Ascending aorta (tissue), 2 donors: ENCODE data around the gene TUBA4B. TPM values are rescaled to one million over a fixed set of nuclear protein-coding genes. Genes with fewer than 3 reads are reported as not detected.
A peak's percentile ranks its signal among the peaks of the same experiment; 100 is the strongest.

ENCODE experiments used
- DNase-seq, 2 donors: peaks; one replicate each; pipeline ENCODE4 v3.0.0-alpha.2; 2019; ENCODE audit warnings: low spot score in 2 of 2
- H3K27ac ChIP-seq, 2 donors: fragments of 200-600 bp; sonication (generic); one replicate each; pipeline ENCODE4 v1.5.1; 2016 to 2017; ENCODE audit warnings: mild to moderate bottlenecking in 1 of 2
- H3K27me3 ChIP-seq: fragments of 200-600 bp; sonication (generic); one replicate; pipeline ENCODE4 v1.5.1; 2017
- H3K36me3 ChIP-seq, 2 donors: fragments of 200-600 bp; sonication (generic); one replicate each; pipeline ENCODE4 v1.5.1; 2016
- H3K4me1 ChIP-seq, 2 donors: fragments of 200-600 bp; sonication (generic); one replicate each; pipeline ENCODE4 v1.5.1; 2016 to 2017; ENCODE audit warnings: mild to moderate bottlenecking in 1 of 2
- H3K4me3 ChIP-seq, 2 donors: fragments of 200-600 bp; sonication (generic); one replicate each; pipeline ENCODE4 v1.5.1; 2016 to 2017; ENCODE audit warnings: mild to moderate bottlenecking in 1 of 2
- H3K9me3 ChIP-seq, 2 donors: fragments of 200-600 bp; sonication (generic); one replicate each; pipeline ENCODE4 v1.5.1; 2016
- intact Hi-C: fragments of 100-400 bp; cut with DNase I; formaldehyde crosslinking; loops from one replicate; pipeline ENCODE4 v1.15.1; 2023
- total RNA-seq: library from RNA; depleted of rRNA; stranded (reverse); fragments of >200 nt; gene quantifications from one replicate; pipeline ENCODE4 v1.1.0, GENCODE V29; 2016
- TF ChIP-seq, protein P1 (sequence below), 3 experiments: fragments of 200-600 bp in 2 of 3; fragments of 450-650 bp in 1 of 3; sonication (generic) in 2 of 3; IDR thresholded peaks; one replicate each; pipeline ENCODE4 v1.5.1; 2016 to 2019; ENCODE audit warnings: antibody characterized with exemption in 3 of 3, mild to moderate bottlenecking in 1 of 3, moderate library complexity in 1 of 3

The TUBA4B gene
- total RNA-seq: not detected

DNA sequence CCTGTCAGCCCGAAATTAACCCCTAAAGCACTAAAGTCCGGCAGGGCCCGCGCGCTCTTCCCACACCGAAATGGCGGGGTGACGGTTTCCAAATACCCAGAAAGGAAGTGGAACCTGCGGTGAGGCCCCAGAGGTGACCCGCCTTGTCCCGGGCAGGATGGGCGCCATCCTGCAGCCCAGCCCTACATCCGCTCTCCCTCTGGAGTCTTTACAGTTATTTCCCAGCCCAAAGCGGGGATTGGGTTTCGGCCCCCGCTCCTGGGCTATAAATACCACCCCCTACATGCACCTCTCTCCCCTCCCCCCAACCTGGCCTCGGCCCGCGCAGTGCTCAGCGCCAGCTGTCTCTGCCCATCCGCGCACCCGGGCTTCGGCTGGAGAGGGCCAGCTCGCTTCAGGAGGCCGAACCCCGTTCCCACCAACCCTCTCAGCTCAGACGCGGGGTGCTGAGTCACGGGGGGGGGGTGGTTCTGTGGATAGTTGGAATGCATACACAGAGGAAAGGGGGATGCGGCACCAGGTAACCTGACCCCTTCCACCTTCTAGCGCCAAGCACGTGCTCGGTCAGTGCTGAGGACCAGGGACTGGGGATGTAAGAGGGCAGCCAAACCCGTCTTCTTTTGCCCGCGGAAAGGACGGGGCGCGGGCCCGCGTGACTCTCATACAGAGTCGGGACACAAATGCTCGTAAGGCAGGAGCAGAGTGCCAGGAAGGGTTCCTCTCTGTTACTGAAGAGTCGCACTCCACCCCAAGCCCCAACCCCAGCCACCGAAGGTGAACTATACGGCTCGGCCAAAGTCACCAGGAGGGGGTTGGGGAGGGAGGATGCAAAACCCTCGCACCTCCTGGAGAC, at the start of gene TUBA4B:
TSS of gene TUBA4B (plus strand) at position 344 of the 853 bp plus-strand sequence. CDS start at position 509, 165 bp downstream.
- Histone ChIP-seq H3K36me3 (peaks cover 4 to 20% of the 10 kb centered on the region in 2 donors), H3K27ac (peak within 1 kb of the TSS; percentile 96 to 99), H3K27me3 (no peaks in the 10 kb centered on the region), H3K9me3 (no peaks in the 10 kb centered on the region), H3K4me1 (peaks cover 24 to 47% of the 10 kb centered on the region in 2 donors), H3K4me3 (peak within 1 kb of the TSS; percentile 70 to 73)
- peak; percentile 29 to 78 for DNase-seq
- TF ChIP-seq, protein P1, sequence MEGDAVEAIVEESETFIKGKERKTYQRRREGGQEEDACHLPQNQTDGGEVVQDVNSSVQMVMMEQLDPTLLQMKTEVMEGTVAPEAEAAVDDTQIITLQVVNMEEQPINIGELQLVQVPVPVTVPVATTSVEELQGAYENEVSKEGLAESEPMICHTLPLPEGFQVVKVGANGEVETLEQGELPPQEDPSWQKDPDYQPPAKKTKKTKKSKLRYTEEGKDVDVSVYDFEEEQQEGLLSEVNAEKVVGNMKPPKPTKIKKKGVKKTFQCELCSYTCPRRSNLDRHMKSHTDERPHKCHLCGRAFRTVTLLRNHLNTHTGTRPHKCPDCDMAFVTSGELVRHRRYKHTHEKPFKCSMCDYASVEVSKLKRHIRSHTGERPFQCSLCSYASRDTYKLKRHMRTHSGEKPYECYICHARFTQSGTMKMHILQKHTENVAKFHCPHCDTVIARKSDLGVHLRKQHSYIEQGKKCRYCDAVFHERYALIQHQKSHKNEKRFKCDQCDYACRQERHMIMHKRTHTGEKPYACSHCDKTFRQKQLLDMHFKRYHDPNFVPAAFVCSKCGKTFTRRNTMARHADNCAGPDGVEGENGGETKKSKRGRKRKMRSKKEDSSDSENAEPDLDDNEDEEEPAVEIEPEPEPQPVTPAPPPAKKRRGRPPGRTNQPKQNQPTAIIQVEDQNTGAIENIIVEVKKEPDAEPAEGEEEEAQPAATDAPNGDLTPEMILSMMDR (IDR thresholded peaks at IDR 0.05): no peak
- intact Hi-C loops: loop anchor here (2.0 kb wide), 1 partner anchor 76 kb away; the partner anchor contains the start of gene CNPPD1

DNA sequence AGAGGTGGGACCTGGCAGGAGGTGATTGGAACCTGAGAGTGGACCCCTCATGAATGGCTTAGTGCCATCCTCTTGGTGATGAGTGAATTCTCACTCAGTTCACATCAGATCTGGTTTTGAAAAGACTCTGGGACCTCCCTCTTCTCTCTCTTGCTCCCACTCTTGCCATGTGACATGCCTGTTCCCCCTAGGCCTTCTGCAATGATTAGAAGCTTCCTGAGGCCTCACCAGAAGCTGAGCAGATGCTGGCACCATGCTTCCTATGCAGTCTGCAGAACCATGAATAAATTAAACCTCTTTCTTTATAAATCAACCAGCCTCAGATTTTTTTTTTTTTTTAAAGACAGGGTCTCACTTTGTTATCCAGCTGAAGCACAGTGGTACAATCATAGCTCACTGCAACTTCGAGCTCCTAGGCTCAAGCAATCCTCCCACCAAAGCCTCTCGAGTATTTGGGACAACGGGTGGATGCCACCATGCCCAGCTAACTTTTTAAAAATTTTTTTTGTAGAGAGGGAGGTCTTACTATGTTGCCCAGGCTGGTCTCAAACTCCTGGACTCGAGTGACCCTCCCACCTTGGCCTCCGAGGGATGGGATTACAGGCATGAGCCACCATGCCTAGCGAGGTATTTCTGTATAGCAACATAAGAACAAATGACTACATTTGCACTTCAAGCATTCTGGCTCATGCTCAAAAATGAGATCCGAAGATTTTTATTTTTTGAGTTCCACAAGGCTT, 48.4 kb upstream of the TUBA4B start:
- peaks cover 0 to 6% of the 10 kb centered on the region in 2 donors for H3K4me1 ChIP-seq
- H3K27ac ChIP-seq: no peak overlapping the region
- DNase-seq: peak in 1 of 2 donors; percentile 55
- intact Hi-C loops: no loop called here
- no peaks in the 10 kb centered on the region for H3K9me3 ChIP-seq
- H3K36me3 ChIP-seq: peaks cover 13 to 15% of the 10 kb centered on the region in 2 donors
- H3K4me3 ChIP-seq: no peak overlapping the region
- no peaks in the 10 kb centered on the region for H3K27me3 ChIP-seq
- TF ChIP-seq, protein P1 (IDR thresholded peaks at IDR 0.05): no peak

DNA sequence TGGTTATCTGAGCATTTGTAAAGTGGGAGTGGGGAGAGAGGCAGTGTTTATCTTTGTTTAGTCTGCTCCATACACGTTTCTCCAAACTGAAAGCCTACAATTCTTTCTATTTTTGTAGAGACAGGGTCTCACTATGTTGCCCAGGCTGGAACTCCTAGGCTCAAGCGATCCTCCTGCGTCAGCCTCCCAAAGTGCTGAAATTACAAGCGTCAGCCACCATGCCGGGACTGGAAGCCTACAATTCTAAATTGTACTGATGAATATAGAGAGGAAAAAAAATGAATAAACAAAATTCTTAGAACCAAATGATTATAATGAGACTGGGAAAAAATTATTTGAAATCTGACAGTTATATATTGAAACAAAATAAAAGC, 47.9 kb upstream of the TUBA4B start:
- intact Hi-C loops: no loop called here

DNA sequence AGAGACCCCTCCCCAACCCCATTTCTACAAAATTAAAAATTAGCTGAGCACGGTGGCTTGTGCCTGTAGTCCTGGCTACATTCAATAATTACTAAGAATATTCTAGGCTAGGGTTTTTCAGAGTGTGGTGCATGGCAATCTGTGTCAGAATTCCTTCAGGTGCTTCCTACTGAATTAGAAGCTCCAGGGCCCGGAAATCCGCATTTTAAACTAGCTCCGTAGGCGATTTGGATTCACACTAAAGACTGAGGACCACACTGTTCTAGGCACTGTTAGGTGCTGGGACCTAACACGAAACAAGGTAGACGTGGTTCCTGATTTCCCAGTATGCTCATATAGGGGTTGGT, 47.1 kb upstream of the TUBA4B start:
- Histone ChIP-seq H3K9me3 (no peaks in the 10 kb centered on the region), H3K27ac (peak overlapping the region; percentile 91 to 99), H3K27me3 (no peaks in the 10 kb centered on the region), H3K4me1 (peaks cover 0 to 6% of the 10 kb centered on the region in 2 donors), H3K36me3 (peaks cover 22 to 23% of the 10 kb centered on the region in 2 donors), H3K4me3 (peak overlapping the region; percentile 86 to 90)
- intact Hi-C loops: loop anchor here (1.0 to 2.0 kb wide), 6 partner anchors 23 to 183 kb away; partner anchors contain the start of genes ANKZF1, ATG9A, DNAJB2 and NHEJ1
- no peak for DNase-seq
- TF ChIP-seq, protein P1 (IDR thresholded peaks at IDR 0.05): no peak

More for the DNA sequence above, 47.9 kb upstream of the TUBA4B start:
- TF ChIP-seq, protein P1 (IDR thresholded peaks at IDR 0.05): no peak
- Histone ChIP-seq H3K9me3 (no peaks in the 10 kb centered on the region), H3K4me1 (peaks cover 0 to 6% of the 10 kb centered on the region in 2 donors), H3K4me3 (no peak overlapping the region), H3K36me3 (peaks cover 15 to 18% of the 10 kb centered on the region in 2 donors), H3K27me3 (no peaks in the 10 kb centered on the region), H3K27ac (no peak overlapping the region)
- peak in 1 of 2 donors; percentile 31 for DNase-seq

DNA sequence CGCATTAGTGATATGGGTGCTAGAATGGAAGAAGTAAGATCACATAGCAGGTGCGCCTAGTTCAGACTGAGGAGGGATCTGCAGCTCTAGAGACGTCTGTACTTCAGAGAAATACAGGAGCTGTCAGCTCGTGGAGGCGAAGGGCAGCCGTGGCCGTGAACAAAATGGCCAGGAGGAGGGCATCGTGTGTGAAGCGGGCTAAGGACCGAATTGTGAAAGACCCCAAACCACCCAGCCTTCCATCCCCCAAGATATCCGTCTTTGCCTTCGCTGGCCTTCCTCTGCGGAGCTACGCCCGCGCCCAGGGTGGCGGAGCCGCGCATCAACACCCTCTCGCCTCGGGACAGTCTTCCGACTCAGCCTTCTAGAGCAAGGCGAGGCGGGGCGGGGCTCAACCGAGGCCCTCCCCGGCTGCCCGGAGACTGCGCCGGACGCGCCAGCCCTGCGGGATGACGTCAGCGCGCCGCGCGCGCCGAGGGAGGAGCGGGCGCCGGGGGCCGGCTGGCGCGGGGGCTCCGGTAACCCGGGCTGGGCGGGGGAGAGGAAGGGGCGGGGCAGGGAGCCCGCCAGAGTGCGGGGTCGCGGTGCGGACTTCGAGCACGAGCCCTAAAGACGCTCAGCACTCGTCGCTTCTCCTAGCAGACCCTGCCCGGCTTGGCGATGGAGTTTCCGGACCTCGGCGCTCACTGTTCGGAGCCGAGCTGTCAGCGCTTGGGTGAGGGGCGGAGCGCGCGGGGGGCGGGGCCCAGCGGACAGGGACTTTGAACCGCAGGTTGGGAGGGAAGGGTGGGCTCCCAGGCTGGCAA, 46.5 kb upstream of the TUBA4B start, which contains the start of gene ZFAND2B:
TSS of gene ZFAND2B (plus strand) at position 455 of the 806 bp plus-strand sequence. CDS start at position 661, 206 bp downstream.
- intact Hi-C loops: loop anchor here (1.0 to 2.0 kb wide), 7 partner anchors 12 to 182 kb away; partner anchors contain the start of genes ABCB6, ANKZF1, ATG9A and DNAJB2
- TF ChIP-seq, protein P1 (IDR thresholded peaks at IDR 0.05): peak; percentile 9 to 34 (median 17)

More for the DNA sequence above, 46.5 kb upstream of the TUBA4B start, which contains the start of gene ZFAND2B:
- DNase-seq: peak; percentile 83 to 97
- Histone ChIP-seq H3K4me3 (peak within 1 kb of the TSS; percentile 86 to 90), H3K36me3 (peaks cover 22 to 23% of the 10 kb centered on the region in 2 donors), H3K9me3 (no peaks in the 10 kb centered on the region), H3K27ac (peak within 1 kb of the TSS; percentile 91 to 99), H3K27me3 (no peaks in the 10 kb centered on the region), H3K4me1 (peaks cover 0 to 6% of the 10 kb centered on the region in 2 donors)
